Nephron progenitor cell (in vitro differentiated cells): ENCODE measurements around the gene LCORL.

ENCODE experiments used
- DNase-seq: peaks from one replicate; pipeline ENCODE4 v3.0.0; 2021
- H3K27ac Mint-ChIP-seq: 2 replicates; pipeline ENCODE4 v1.8.0; 2021; ENCODE audit warnings: mild to moderate bottlenecking, moderate library complexity, mixed read lengths
- H3K27me3 Mint-ChIP-seq: 2 replicates; pipeline ENCODE4 v1.8.0; 2021; ENCODE audit warnings: mild to moderate bottlenecking, low read depth, mixed read lengths; ENCODE audit not compliant: poor library complexity
- H3K36me3 Mint-ChIP-seq: 2 replicates; pipeline ENCODE4 v1.8.0; 2021; ENCODE audit warnings: low read depth, mixed read lengths
- H3K4me1 Mint-ChIP-seq: 2 replicates; pipeline ENCODE4 v1.8.0; 2021; ENCODE audit warnings: mixed read lengths
- H3K4me3 Mint-ChIP-seq: 2 replicates; pipeline ENCODE4 v1.8.0; 2021; ENCODE audit warnings: mild to moderate bottlenecking, moderate library complexity, mixed read lengths
- H3K9me3 Mint-ChIP-seq: 2 replicates; pipeline ENCODE4 v1.8.0; 2021; ENCODE audit warnings: mild to moderate bottlenecking, moderate library complexity, mixed read lengths
- CTCF ChIP-seq: fragments of 200-600 bp; sonication (generic); IDR thresholded peaks from 2 replicates; pipeline ENCODE4 v1.5.0; 2021; ENCODE audit warnings: antibody characterized with exemption

Gene LCORL

GRCh38 chr4:17823871-17824669 lies 197.5 kb downstream of the LCORL start:
- Mint-ChIP-seq H3K27ac (no peak overlapping the region), H3K4me3 (no peak overlapping the region)
- no peak for TF ChIP-seq CTCF

GRCh38 chr4:17817027-17817426 lies 204.5 kb downstream of the LCORL start:
- no peak for DNase-seq
- Mint-ChIP-seq H3K27ac (no peak overlapping the region), H3K36me3 (peaks cover 66% of the 10 kb centered on the region), H3K4me1 (peaks cover 18% of the 10 kb centered on the region), H3K9me3 (no peaks in the 10 kb centered on the region), H3K4me3 (no peak overlapping the region), H3K27me3 (peaks cover 5% of the 10 kb centered on the region)
- TF ChIP-seq CTCF, result peak; percentile 40

More at GRCh38 chr4:17823871-17824669, 197.5 kb downstream of the LCORL start:
- no peak for DNase-seq
- H3K27me3 Mint-ChIP-seq, result peaks cover 5% of the 10 kb centered on the region
- H3K36me3 Mint-ChIP-seq, result peaks cover 72% of the 10 kb centered on the region
- no peaks in the 10 kb centered on the region for H3K4me1 Mint-ChIP-seq
- H3K9me3 Mint-ChIP-seq, result no peaks in the 10 kb centered on the region

- TF ChIP-seq CTCF, result no peak
- Mint-ChIP-seq H3K36me3 (peaks cover 59% of the 10 kb centered on the region), H3K27ac (no peak overlapping the region), H3K27me3 (no peaks in the 10 kb centered on the region), H3K9me3 (no peaks in the 10 kb centered on the region), H3K4me3 (no peak overlapping the region), H3K4me1 (peaks cover 26% of the 10 kb centered on the region)
- DNase-seq, result no peak
These were observed 205.4 kb downstream of the LCORL start for GRCh38 chr4:17816142-17816541.

GRCh38 chr4:17814140-17814539 lies 207.4 kb downstream of the LCORL start:
- H3K4me3 Mint-ChIP-seq, result no peak overlapping the region
- peaks cover 48% of the 10 kb centered on the region for H3K36me3 Mint-ChIP-seq
- H3K27me3 Mint-ChIP-seq, result no peaks in the 10 kb centered on the region
- no peaks in the 10 kb centered on the region for H3K9me3 Mint-ChIP-seq
- TF ChIP-seq CTCF, result no peak
- H3K27ac Mint-ChIP-seq, result no peak overlapping the region
- no peak for DNase-seq
- H3K4me1 Mint-ChIP-seq, result peaks cover 31% of the 10 kb centered on the region

- Mint-ChIP-seq H3K4me1 (peaks cover 43% of the 10 kb centered on the region), H3K9me3 (no peaks in the 10 kb centered on the region), H3K27ac (no peak overlapping the region), H3K27me3 (no peaks in the 10 kb centered on the region), H3K4me3 (peak overlapping the region; percentile 100), H3K36me3 (peaks cover 46% of the 10 kb centered on the region)
- TF ChIP-seq CTCF, result no peak
- no peak for DNase-seq
These were observed 208.8 kb downstream of the LCORL start for GRCh38 chr4:17812801-17813200.

- H3K27me3 Mint-ChIP-seq, result no peaks in the 10 kb centered on the region
- peak overlapping the region; percentile 100 for H3K4me3 Mint-ChIP-seq
- no peak for DNase-seq
- H3K4me1 Mint-ChIP-seq, result peaks cover 50% of the 10 kb centered on the region
- H3K9me3 Mint-ChIP-seq, result no peaks in the 10 kb centered on the region
- peaks cover 46% of the 10 kb centered on the region for H3K36me3 Mint-ChIP-seq
- no peak overlapping the region for H3K27ac Mint-ChIP-seq
- no peak for TF ChIP-seq CTCF
These were observed 209.4 kb downstream of the LCORL start for GRCh38 chr4:17812125-17812524.
